ENCODE results near the gene IL31RA. TPM values are rescaled to one million over a fixed set of nuclear protein-coding genes. Genes with fewer than 3 reads are reported as not detected.
A peak's percentile ranks its signal among the peaks of the same experiment; 100 is the strongest.

Gene IL31RA
- total RNA-seq, 4 donors from 2014 or later = 0.89 to 3.0 (median 1.0) TPM

DNA sequence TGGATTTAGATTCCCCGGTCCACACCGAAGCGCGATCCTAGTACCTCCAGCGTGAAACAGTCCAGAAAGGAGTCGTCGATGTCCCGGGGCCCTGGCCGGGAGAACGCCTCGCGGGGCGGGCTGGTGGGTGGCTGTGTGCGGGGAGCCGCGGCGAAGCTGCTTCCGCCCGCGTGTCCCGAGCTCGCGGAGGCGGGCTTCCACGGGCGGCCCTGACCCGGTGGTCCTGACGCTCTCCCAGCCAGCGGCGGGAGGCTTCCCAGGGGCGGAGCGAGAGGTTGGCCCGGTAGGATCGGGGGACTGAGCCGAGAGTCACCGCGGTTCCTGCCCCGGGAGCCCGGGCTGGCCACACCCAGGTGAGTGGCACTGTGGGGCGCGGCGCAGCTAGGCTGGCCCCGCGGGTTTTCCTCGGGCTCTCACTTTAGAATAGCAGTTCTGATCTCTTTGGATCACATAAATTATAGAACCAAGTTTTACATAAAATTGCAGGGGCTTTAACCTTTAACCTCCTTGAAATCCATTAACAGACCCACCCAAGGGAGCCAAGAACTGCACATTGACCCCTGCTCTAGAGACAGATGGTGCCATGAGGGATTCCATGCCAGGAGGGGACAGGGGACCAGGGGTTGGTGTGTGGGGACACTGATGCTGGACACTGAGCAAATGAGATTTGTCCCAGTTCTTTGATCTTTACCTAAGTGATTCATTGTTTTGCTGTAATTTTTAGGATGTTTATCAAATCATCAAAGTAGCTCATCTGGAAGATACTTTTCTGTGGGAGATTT, 29.2 kb upstream of the IL31RA start:
- Histone ChIP-seq H3K9me3 (no peaks in the 10 kb centered on the region), H3K36me3 (no peaks in the 10 kb centered on the region), H3K27ac (no peak overlapping the region), H3K4me1 (peaks cover 10% of the 10 kb centered on the region), H3K27me3 (peaks cover 18% of the 10 kb centered on the region), H3K4me3 (peak overlapping the region; percentile 45)
- no peak for TF ChIP-seq POLR2A (IDR thresholded peaks at IDR 0.05)
- TF ChIP-seq POLR2AphosphoS5 (IDR thresholded peaks at IDR 0.05) = no peak
- TF ChIP-seq, protein P1, sequence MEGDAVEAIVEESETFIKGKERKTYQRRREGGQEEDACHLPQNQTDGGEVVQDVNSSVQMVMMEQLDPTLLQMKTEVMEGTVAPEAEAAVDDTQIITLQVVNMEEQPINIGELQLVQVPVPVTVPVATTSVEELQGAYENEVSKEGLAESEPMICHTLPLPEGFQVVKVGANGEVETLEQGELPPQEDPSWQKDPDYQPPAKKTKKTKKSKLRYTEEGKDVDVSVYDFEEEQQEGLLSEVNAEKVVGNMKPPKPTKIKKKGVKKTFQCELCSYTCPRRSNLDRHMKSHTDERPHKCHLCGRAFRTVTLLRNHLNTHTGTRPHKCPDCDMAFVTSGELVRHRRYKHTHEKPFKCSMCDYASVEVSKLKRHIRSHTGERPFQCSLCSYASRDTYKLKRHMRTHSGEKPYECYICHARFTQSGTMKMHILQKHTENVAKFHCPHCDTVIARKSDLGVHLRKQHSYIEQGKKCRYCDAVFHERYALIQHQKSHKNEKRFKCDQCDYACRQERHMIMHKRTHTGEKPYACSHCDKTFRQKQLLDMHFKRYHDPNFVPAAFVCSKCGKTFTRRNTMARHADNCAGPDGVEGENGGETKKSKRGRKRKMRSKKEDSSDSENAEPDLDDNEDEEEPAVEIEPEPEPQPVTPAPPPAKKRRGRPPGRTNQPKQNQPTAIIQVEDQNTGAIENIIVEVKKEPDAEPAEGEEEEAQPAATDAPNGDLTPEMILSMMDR (IDR thresholded peaks at IDR 0.05) = no peak
- TF ChIP-seq EP300 (IDR thresholded peaks at IDR 0.05) = no peak
- WGBS = 34% methylated on average over 12 of the region's 45 CpGs
- no peak for DNase-seq (ENCODE audit: low spot score in 2 of 2)

DNA sequence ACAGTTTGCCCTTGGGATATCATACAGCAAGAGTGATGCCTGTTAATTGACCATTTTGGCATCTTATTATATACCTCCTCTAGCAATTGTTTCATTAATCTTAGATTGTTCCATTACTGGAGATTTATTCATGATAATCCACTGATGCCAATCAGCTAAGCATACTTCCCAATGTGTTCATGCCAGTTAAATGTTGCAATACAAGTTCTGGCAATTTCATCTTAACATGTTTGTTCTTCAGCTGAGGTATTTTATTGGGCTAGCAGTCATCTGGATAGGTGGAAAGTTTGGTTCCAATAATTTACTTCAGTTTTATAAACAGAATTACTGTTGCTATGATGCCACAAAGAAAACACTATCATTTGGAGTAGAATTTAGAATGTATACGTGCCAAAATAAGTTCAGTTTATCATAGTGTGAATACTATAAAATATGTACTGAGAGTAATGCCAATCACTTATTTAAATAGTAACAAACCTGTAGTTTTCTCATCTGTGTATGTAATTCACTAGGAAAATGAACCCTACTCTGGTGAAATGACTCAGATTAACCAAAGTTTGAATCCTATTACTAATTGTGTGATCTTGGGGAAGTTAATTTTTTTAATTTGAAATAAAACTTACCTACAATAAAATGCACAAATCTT, 27.9 kb upstream of the IL31RA start:
- H3K27ac ChIP-seq = no peak overlapping the region
- H3K36me3 ChIP-seq = no peaks in the 10 kb centered on the region
- DNase-seq (ENCODE audit: low spot score in 2 of 2) = no peak
- peaks cover 18% of the 10 kb centered on the region for H3K27me3 ChIP-seq
- WGBS = 40% methylated on average over 1 of the region's 1 CpG
- no peaks in the 10 kb centered on the region for H3K9me3 ChIP-seq
- H3K4me1 ChIP-seq = peaks cover 10% of the 10 kb centered on the region
- H3K4me3 ChIP-seq = no peak overlapping the region
- TF ChIP-seq POLR2AphosphoS5 (IDR thresholded peaks at IDR 0.05) (no peak), EP300 (IDR thresholded peaks at IDR 0.05) (no peak), POLR2A (IDR thresholded peaks at IDR 0.05) (no peak)
- TF ChIP-seq, protein P1 (IDR thresholded peaks at IDR 0.05) = no peak

DNA sequence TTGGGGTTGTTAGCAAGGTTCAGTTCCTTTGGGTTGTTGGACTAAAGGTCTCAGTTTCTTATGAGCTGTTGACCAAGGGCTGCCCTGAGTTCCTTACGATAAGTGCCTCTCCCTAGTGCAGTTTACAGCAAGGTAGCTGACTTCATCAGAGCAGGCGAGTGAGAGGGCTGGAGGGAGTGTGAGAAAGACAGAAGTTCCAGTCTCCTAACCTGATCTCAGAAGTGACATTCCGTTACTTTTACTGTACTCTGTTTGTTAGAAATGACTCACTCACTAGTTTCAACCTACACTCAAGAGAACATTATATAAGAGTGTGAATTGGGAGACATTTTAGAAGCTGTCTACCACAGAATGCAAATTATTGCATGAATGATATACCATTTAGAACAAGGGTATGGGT, 21.2 kb upstream of the IL31RA start:
- TF ChIP-seq EP300 (IDR thresholded peaks at IDR 0.05) (no peak), POLR2AphosphoS5 (IDR thresholded peaks at IDR 0.05) (no peak), POLR2A (IDR thresholded peaks at IDR 0.05) (no peak)
- TF ChIP-seq, protein P1 (IDR thresholded peaks at IDR 0.05) = no peak
- H3K4me1 ChIP-seq = no peaks in the 10 kb centered on the region
- no peaks in the 10 kb centered on the region for H3K27me3 ChIP-seq
- no peaks in the 10 kb centered on the region for H3K36me3 ChIP-seq
- no peak for DNase-seq (ENCODE audit: low spot score in 2 of 2)
- no peak overlapping the region for H3K27ac ChIP-seq
- H3K9me3 ChIP-seq = no peaks in the 10 kb centered on the region
- 93% methylated on average over 3 of the region's 3 CpGs for WGBS
- no peak overlapping the region for H3K4me3 ChIP-seq

DNA sequence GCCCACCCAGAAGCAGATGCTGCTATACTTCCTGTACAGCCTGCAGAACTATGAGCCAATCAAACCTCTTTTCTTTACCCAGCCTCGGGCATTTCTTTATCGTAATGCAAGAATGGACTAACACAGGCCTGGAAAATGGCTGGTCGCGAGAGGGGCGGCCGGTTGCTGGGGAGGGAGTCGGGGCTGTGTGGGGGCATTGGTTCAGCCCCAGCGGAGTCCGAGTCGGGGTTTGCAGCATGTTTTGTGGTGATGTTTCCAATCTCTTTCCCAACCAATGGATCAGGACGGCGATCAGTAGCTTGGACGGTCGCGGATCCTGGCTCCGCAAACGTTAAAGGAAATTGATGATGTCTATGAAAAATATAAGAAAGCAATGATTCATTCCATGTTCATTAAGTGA, 18.7 kb upstream of the IL31RA start:
- WGBS = 96% methylated on average over 17 of the region's 17 CpGs
- Histone ChIP-seq H3K27me3 (no peaks in the 10 kb centered on the region), H3K27ac (no peak overlapping the region), H3K36me3 (no peaks in the 10 kb centered on the region), H3K9me3 (no peaks in the 10 kb centered on the region), H3K4me3 (no peak overlapping the region), H3K4me1 (no peaks in the 10 kb centered on the region)
- TF ChIP-seq, protein P1 (IDR thresholded peaks at IDR 0.05) = no peak
- no peak for TF ChIP-seq POLR2A (IDR thresholded peaks at IDR 0.05)
- TF ChIP-seq EP300 (IDR thresholded peaks at IDR 0.05) = no peak
- no peak for TF ChIP-seq POLR2AphosphoS5 (IDR thresholded peaks at IDR 0.05)
- no peak for DNase-seq (ENCODE audit: low spot score in 2 of 2)

DNA sequence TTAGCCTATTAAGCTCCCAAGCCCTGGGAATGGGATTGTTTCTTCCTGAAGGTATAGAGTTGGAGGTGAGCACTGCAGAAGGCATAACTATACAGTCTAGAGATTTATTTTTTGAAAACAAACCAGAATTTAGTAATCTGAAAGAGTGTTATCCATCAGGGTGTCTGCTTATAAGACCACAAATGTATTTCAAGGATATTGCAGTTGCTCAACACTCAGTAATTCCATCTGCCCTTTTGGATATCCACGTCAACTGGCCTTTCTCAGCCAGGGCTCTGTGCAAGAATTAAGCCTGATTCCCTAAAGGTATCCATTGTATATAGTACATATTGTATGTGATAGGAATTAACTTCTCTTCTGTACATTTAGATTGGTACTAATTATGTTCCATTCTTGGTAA, 15.0 kb upstream of the IL31RA start:
- Histone ChIP-seq H3K27me3 (no peaks in the 10 kb centered on the region), H3K4me3 (no peak overlapping the region), H3K27ac (no peak overlapping the region), H3K4me1 (no peaks in the 10 kb centered on the region), H3K9me3 (no peaks in the 10 kb centered on the region), H3K36me3 (no peaks in the 10 kb centered on the region)
- DNase-seq (ENCODE audit: low spot score in 2 of 2) = no peak
- no peak for TF ChIP-seq POLR2A (IDR thresholded peaks at IDR 0.05)
- no peak for TF ChIP-seq POLR2AphosphoS5 (IDR thresholded peaks at IDR 0.05)
- no peak for TF ChIP-seq EP300 (IDR thresholded peaks at IDR 0.05)
- TF ChIP-seq, protein P1 (IDR thresholded peaks at IDR 0.05) = no peak
- 95% methylated on average over 1 of the region's 1 CpG for WGBS

All from suprapubic skin (tissue), 4 donors.